Measurements from ENCODE around the gene ZNF486. TPM values are rescaled to one million over a fixed set of nuclear protein-coding genes. Genes with fewer than 3 reads are reported as not detected.
"Not testable (repeated sequence)": the region's sequence is repeated elsewhere in the genome, so short reads cannot be mapped to it uniquely, and the experiment has no call there.

ZNF486 gene
- total RNA-seq, 4 donors from 2014 or later, result 1.3 to 8.8 (median 3.5) TPM

GRCh38 chr19:20237773-20238623 is 71.0 kb downstream of the ZNF486 start:
- H3K36me3 ChIP-seq, result no peaks in the 10 kb centered on the region
- TF ChIP-seq POLR2A (IDR thresholded peaks at IDR 0.05), result no peak
- TF ChIP-seq, protein P1, sequence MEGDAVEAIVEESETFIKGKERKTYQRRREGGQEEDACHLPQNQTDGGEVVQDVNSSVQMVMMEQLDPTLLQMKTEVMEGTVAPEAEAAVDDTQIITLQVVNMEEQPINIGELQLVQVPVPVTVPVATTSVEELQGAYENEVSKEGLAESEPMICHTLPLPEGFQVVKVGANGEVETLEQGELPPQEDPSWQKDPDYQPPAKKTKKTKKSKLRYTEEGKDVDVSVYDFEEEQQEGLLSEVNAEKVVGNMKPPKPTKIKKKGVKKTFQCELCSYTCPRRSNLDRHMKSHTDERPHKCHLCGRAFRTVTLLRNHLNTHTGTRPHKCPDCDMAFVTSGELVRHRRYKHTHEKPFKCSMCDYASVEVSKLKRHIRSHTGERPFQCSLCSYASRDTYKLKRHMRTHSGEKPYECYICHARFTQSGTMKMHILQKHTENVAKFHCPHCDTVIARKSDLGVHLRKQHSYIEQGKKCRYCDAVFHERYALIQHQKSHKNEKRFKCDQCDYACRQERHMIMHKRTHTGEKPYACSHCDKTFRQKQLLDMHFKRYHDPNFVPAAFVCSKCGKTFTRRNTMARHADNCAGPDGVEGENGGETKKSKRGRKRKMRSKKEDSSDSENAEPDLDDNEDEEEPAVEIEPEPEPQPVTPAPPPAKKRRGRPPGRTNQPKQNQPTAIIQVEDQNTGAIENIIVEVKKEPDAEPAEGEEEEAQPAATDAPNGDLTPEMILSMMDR (IDR thresholded peaks at IDR 0.05), result no peak
- peak overlapping the region in 3 of 4 donors; percentile 17 to 71 (median 20) for H3K27ac ChIP-seq
- DNase-seq, result peak; percentile 33
- H3K9me3 ChIP-seq, result peaks cover 0 to 9% (median 0%) of the 10 kb centered on the region in 3 donors
- intact Hi-C loops (cut with DNase I), result no loop called here
- peak overlapping the region; percentile 42 to 79 (median 64) for H3K4me3 ChIP-seq
- no peaks in the 10 kb centered on the region for H3K27me3 ChIP-seq
- peaks cover 0 to 20% (median 0%) of the 10 kb centered on the region in 3 donors for H3K4me1 ChIP-seq
- 4 to 7% methylated on average over 14 to 15 of the region's 36 CpGs for WGBS, 2 donors

DNA sequence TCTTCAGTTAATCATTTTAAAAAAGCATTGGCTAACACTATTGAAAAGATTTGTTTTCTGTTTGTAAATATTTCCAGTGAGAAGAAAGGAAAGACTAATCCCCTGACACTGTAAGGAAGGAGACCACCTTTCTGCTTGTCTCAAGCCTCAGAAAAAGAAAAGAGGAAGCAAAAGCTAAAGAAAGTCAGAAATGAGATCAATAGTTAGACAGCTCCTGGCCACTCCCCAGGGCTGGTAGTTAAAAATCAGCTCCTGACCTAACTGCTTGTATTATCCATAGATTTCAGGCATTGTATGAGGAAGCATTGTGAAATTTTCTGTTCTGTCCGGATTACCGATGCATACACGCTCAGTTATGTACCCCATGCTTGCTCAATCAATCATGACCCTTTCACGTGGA is 76.6 kb downstream of the ZNF486 start:
- Histone ChIP-seq H3K27me3 (no peaks in the 10 kb centered on the region), H3K4me1 (peaks cover 0 to 4% (median 0%) of the 10 kb centered on the region in 3 donors), H3K27ac (no peak overlapping the region), H3K4me3 (no peak overlapping the region), H3K36me3 (no peaks in the 10 kb centered on the region), H3K9me3 (no peaks in the 10 kb centered on the region)
- TF ChIP-seq, protein P1 (IDR thresholded peaks at IDR 0.05), result no peak
- no peak for TF ChIP-seq POLR2A (IDR thresholded peaks at IDR 0.05)
- intact Hi-C loops (cut with DNase I), result no loop called here
- DNase-seq, result no peak
- WGBS, 2 donors, result 71 to 82% methylated on average over 4 of the region's 4 CpGs

DNA sequence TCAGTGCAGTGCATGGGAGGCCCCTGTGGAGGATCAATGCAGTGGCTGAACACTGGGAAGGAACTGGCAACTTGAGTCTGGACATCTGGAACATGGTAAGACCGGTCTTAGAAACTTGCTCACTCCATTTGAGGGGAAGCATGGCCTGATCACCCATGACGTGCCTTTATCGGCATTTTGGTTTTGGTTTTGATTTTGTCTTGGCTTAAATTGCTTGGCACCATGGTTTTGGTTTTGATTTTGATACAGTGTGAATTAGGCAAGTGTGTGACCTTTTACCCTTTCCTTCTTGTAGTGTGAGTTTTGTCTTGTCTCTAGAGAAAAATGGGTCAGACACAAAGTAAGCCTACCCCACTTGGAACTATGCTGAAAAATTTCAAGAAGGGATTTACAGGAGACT is 77.3 kb downstream of the ZNF486 start:
- Histone ChIP-seq H3K9me3 (no peaks in the 10 kb centered on the region), H3K27me3 (no peaks in the 10 kb centered on the region), H3K4me3 (no peak overlapping the region), H3K27ac (no peak overlapping the region), H3K36me3 (no peaks in the 10 kb centered on the region), H3K4me1 (no peaks in the 10 kb centered on the region)
- WGBS, 2 donors, result 61 to 73% methylated on average over 3 of the region's 3 CpGs
- intact Hi-C loops (cut with DNase I), result no loop called here
- TF ChIP-seq POLR2A (IDR thresholded peaks at IDR 0.05), result no peak
- TF ChIP-seq, protein P1 (IDR thresholded peaks at IDR 0.05), result no peak
- no peak for DNase-seq

DNA sequence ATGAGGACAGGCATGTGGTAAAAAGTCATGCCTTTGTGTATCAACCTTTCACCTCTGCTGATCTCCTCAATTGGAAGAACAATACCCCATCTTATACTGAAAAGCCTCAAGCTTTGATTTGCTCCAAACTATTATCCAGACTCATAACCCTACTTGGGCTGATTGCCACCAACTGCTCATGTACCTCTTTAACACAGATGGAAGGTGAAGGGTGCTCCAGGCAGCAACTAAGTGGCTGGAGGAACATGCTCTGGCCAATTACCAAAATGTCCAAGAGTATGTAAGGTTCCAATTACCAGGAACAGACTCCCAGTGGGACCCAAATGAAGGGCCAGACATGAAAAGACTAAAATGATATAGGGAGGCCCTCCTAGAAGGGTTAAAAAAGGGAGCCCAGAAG is 78.3 kb downstream of the ZNF486 start:
- H3K4me3 ChIP-seq, result no peak overlapping the region
- H3K27me3 ChIP-seq, result no peaks in the 10 kb centered on the region
- no peaks in the 10 kb centered on the region for H3K9me3 ChIP-seq
- intact Hi-C loops (cut with DNase I), result no loop called here
- DNase-seq, result no peak
- no peaks in the 10 kb centered on the region for H3K36me3 ChIP-seq
- no peaks in the 10 kb centered on the region for H3K4me1 ChIP-seq
- H3K27ac ChIP-seq, result no peak overlapping the region
- TF ChIP-seq, protein P1 (IDR thresholded peaks at IDR 0.05), result no peak
- no peak for TF ChIP-seq POLR2A (IDR thresholded peaks at IDR 0.05)

GRCh38 chr19:20247016-20247683 is 80.1 kb downstream of the ZNF486 start:
- no peak overlapping the region for H3K27ac ChIP-seq
- DNase-seq, result no peak
- WGBS, 2 donors, result 24 to 54% methylated on average over 8 to 10 of the region's 10 CpGs

GRCh38 chr19:20248258-20248657 is 81.2 kb downstream of the ZNF486 start:
- H3K4me3 ChIP-seq; H3K36me3 ChIP-seq; H3K27me3 ChIP-seq; DNase-seq; H3K9me3 ChIP-seq; intact Hi-C loops (cut with DNase I); H3K4me1 ChIP-seq; H3K27ac ChIP-seq: not testable (repeated sequence)
- 40 to 80% methylated on average over 1 of the region's 2 CpGs for WGBS, 2 donors

More at GRCh38 chr19:20247016-20247683, 80.1 kb downstream of the ZNF486 start:
- Histone ChIP-seq H3K27me3 (no peaks in the 10 kb centered on the region), H3K4me1 (no peaks in the 10 kb centered on the region), H3K9me3 (no peaks in the 10 kb centered on the region), H3K4me3 (no peak overlapping the region), H3K36me3 (no peaks in the 10 kb centered on the region)
- TF ChIP-seq, protein P1 (IDR thresholded peaks at IDR 0.05), result peak in 2 of 6 experiments; percentile 22 to 29
- no peak for TF ChIP-seq POLR2A (IDR thresholded peaks at IDR 0.05)
- intact Hi-C loops (cut with DNase I), result no loop called here

All from esophagus squamous epithelium (tissue), 5 donors.